ENCODE results near the gene PRPF4.

- TF ChIP-seq CTCF (IDR thresholded peaks at IDR 0.05) (no peak), POLR2A (IDR thresholded peaks at IDR 0.05) (no peak)
These were observed 20.5 kb upstream of the PRPF4 start for GRCh38 chr9:113254991-113255390.
